ENCODE data around the gene AMOTL2.

AMOTL2 gene

GRCh38 chr3:134374105-134374790 lies at the start of gene AMOTL2:
Gene AMOTL2 (minus strand): TSS chr3:134374447. CDS start chr3:134371433, 3,014 bp downstream.
- DNase-seq, result no peak

GRCh38 chr3:134423153-134423552 lies 48.9 kb upstream of the AMOTL2 start:
- no peak for DNase-seq

GRCh38 chr3:134419960-134420321 lies 45.7 kb upstream of the AMOTL2 start:
- no peak for DNase-seq

GRCh38 chr3:134419214-134419959 lies 45.1 kb upstream of the AMOTL2 start:
- DNase-seq, result no peak

GRCh38 chr3:134409041-134409440 lies 34.8 kb upstream of the AMOTL2 start:
- no peak for DNase-seq

GRCh38 chr3:134407239-134407625 lies 33.0 kb upstream of the AMOTL2 start:
- DNase-seq, result no peak

- no peak for DNase-seq
These were observed 32.3 kb upstream of the AMOTL2 start for GRCh38 chr3:134406331-134407238.

GRCh38 chr3:134404366-134404885 lies 30.2 kb upstream of the AMOTL2 start:
- no peak for DNase-seq

GRCh38 chr3:134397755-134398154 lies 23.5 kb upstream of the AMOTL2 start:
- DNase-seq, result no peak

GRCh38 chr3:134395103-134395502 lies 20.9 kb upstream of the AMOTL2 start:
- no peak for DNase-seq

GRCh38 chr3:134394380-134394779 lies 20.1 kb upstream of the AMOTL2 start:
- no peak for DNase-seq

GRCh38 chr3:134393074-134393473 lies 18.8 kb upstream of the AMOTL2 start:
- no peak for DNase-seq

GRCh38 chr3:134392336-134392983 lies 18.2 kb upstream of the AMOTL2 start:
- no peak for DNase-seq

GRCh38 chr3:134389865-134390264 lies 15.6 kb upstream of the AMOTL2 start:
- DNase-seq, result no peak

GRCh38 chr3:134388788-134389485 lies 14.7 kb upstream of the AMOTL2 start:
- no peak for DNase-seq

GRCh38 chr3:134388292-134388691 lies 14.0 kb upstream of the AMOTL2 start:
- DNase-seq, result no peak

GRCh38 chr3:134387293-134387692 lies 13.0 kb upstream of the AMOTL2 start:
- DNase-seq, result no peak

GRCh38 chr3:134384963-134385362 lies 10.7 kb upstream of the AMOTL2 start:
- no peak for DNase-seq

GRCh38 chr3:134381831-134382442 lies 7.7 kb upstream of the AMOTL2 start:
- DNase-seq, result no peak

- no peak for DNase-seq
These were observed 6.8 kb upstream of the AMOTL2 start for GRCh38 chr3:134381076-134381475.

GRCh38 chr3:134380249-134380648 lies 6.0 kb upstream of the AMOTL2 start:
- no peak for DNase-seq

GRCh38 chr3:134378818-134379217 lies 4.6 kb upstream of the AMOTL2 start:
- no peak for DNase-seq

Data from activated CD4-positive, CD25-positive, alpha-beta regulatory T cell (primary cell).